Measurements from ENCODE around the gene TMEM184C. TPM values are rescaled to one million over a fixed set of nuclear protein-coding genes. Genes with fewer than 3 reads are reported as not detected.

The TMEM184C gene
- total RNA-seq, 5 donors from 2014 or later (not counting 1 experiment from before 2014, with no cell fraction given), result 13.2 to 27.2 (median 21.8) TPM

- Mint-ChIP-seq H3K4me1 (no peaks in the 10 kb centered on the region), H3K27me3 (peaks cover 3 to 7% of the 10 kb centered on the region in 2 donors), H3K36me3 (peaks cover 3% of the 10 kb centered on the region), H3K4me3 (no peak overlapping the region), H3K9me3 (peaks cover 4 to 8% (median 4%) of the 10 kb centered on the region in 3 donors), H3K27ac (no peak overlapping the region)
- Histone ChIP-seq H3K36me3 (ENCODE audit: control insufficient read depth in 2 of 2, extremely low read depth in 1 of 2, insufficient read depth in 1 of 2, low read length in 1 of 2) (no peaks in the 10 kb centered on the region), H3K27me3 (replicated peaks in 1 of 2; ENCODE audit: control insufficient read depth in 2 of 2, extremely low read depth in 1 of 2, insufficient read depth in 2 of 2, low read length in 1 of 2) (peaks cover 0 to 3% of the 10 kb centered on the region in 2 experiments), H3K4me3 (ENCODE audit: control insufficient read depth in 1 of 2, extremely low read depth in 1 of 2, low read length in 1 of 2) (no peak overlapping the region), H3K27ac (ENCODE audit: low read length) (no peak overlapping the region), H3K9me3 (no peaks in the 10 kb centered on the region), H3K4me1 (ENCODE audit: control insufficient read depth in 1 of 2, extremely low read depth in 1 of 2, insufficient read depth in 2 of 2, low read length in 2 of 2) (no peaks in the 10 kb centered on the region)
- ChIA-PET CTCF (no interaction called here), POLR2A (interaction anchor here in 1 of 2 donors (0.6 kb wide), 1 partner anchor 30 kb away, joined by 3 read pairs; no protein-coding TSS in a partner anchor)
- DNase-seq (no peak), ATAC-seq (replicated peaks in 1 of 4) (no peak)
- no CpG with 5 or more reads among the region's 1 CpG for WGBS (ENCODE audit: insufficient coverage)
These were observed 36.8 kb upstream of the TMEM184C start for GRCh38 chr4:147580396-147580795.

GRCh38 chr4:147581606-147582350, 35.4 kb upstream of the TMEM184C start:
- H3K27ac Mint-ChIP-seq, result no peak overlapping the region
- CTCF ChIA-PET, result interaction anchor here (0.5 to 0.9 kb wide), 3 partner anchors 126 to 198 kb away, joined by 3 read pairs; no protein-coding TSS in a partner anchor
- no peak for DNase-seq
- H3K36me3 Mint-ChIP-seq, result peaks cover 3% of the 10 kb centered on the region
- no peak for ATAC-seq (replicated peaks in 1 of 4)
- no peak overlapping the region for H3K4me3 Mint-ChIP-seq
- POLR2A ChIA-PET, result no interaction called here
- H3K4me1 Mint-ChIP-seq, result no peaks in the 10 kb centered on the region
- Histone ChIP-seq H3K4me1 (ENCODE audit: control insufficient read depth in 1 of 2, extremely low read depth in 1 of 2, insufficient read depth in 2 of 2, low read length in 2 of 2) (no peaks in the 10 kb centered on the region), H3K27me3 (replicated peaks in 1 of 2; ENCODE audit: control insufficient read depth in 2 of 2, extremely low read depth in 1 of 2, insufficient read depth in 2 of 2, low read length in 1 of 2) (peaks cover 0 to 3% of the 10 kb centered on the region in 2 experiments), H3K4me3 (ENCODE audit: control insufficient read depth in 1 of 2, extremely low read depth in 1 of 2, low read length in 1 of 2) (no peak overlapping the region), H3K9me3 (no peaks in the 10 kb centered on the region), H3K27ac (ENCODE audit: low read length) (no peak overlapping the region), H3K36me3 (ENCODE audit: control insufficient read depth in 2 of 2, extremely low read depth in 1 of 2, insufficient read depth in 1 of 2, low read length in 1 of 2) (no peaks in the 10 kb centered on the region)
- WGBS (ENCODE audit: insufficient coverage), result 50% methylated on average over 1 of the region's 6 CpGs
- peaks cover 6 to 9% of the 10 kb centered on the region in 2 donors for H3K27me3 Mint-ChIP-seq
- H3K9me3 Mint-ChIP-seq, result peaks cover 4 to 8% (median 4%) of the 10 kb centered on the region in 3 donors

GRCh38 chr4:147582386-147583060, 34.7 kb upstream of the TMEM184C start:
- CTCF ChIA-PET, result interaction anchor here (0.5 to 0.9 kb wide), 2 partner anchors 126 to 130 kb away, joined by 3 read pairs; no protein-coding TSS in a partner anchor
- POLR2A ChIA-PET, result no interaction called here
- no peak for ATAC-seq (replicated peaks in 1 of 4)

GRCh38 chr4:147583876-147584275, 33.3 kb upstream of the TMEM184C start:
- Histone ChIP-seq H3K27me3 (replicated peaks in 1 of 2; ENCODE audit: control insufficient read depth in 2 of 2, extremely low read depth in 1 of 2, insufficient read depth in 2 of 2, low read length in 1 of 2) (peaks cover 0 to 3% of the 10 kb centered on the region in 2 experiments), H3K36me3 (ENCODE audit: control insufficient read depth in 2 of 2, extremely low read depth in 1 of 2, insufficient read depth in 1 of 2, low read length in 1 of 2) (no peaks in the 10 kb centered on the region), H3K27ac (ENCODE audit: low read length) (no peak overlapping the region), H3K4me1 (ENCODE audit: control insufficient read depth in 1 of 2, extremely low read depth in 1 of 2, insufficient read depth in 2 of 2, low read length in 2 of 2) (no peaks in the 10 kb centered on the region), H3K9me3 (no peaks in the 10 kb centered on the region), H3K4me3 (ENCODE audit: control insufficient read depth in 1 of 2, extremely low read depth in 1 of 2, low read length in 1 of 2) (no peak overlapping the region)
- POLR2A ChIA-PET, result no interaction called here
- DNase-seq (no peak), ATAC-seq (replicated peaks in 1 of 4) (no peak)
- peaks cover 4 to 8% (median 4%) of the 10 kb centered on the region in 3 donors for H3K9me3 Mint-ChIP-seq
- H3K4me3 Mint-ChIP-seq, result no peak overlapping the region
- H3K4me1 Mint-ChIP-seq, result no peaks in the 10 kb centered on the region
- H3K27ac Mint-ChIP-seq, result no peak overlapping the region
- H3K36me3 Mint-ChIP-seq, result peaks cover 3% of the 10 kb centered on the region
- no CpG with 5 or more reads among the region's 1 CpG for WGBS (ENCODE audit: insufficient coverage)
- peaks cover 6 to 9% of the 10 kb centered on the region in 2 donors for H3K27me3 Mint-ChIP-seq
- CTCF ChIA-PET, result no interaction called here

More at GRCh38 chr4:147582386-147583060, 34.7 kb upstream of the TMEM184C start:
- H3K4me3 ChIP-seq (ENCODE audit: control insufficient read depth in 1 of 2, extremely low read depth in 1 of 2, low read length in 1 of 2), result no peak overlapping the region
- H3K4me3 Mint-ChIP-seq, result no peak overlapping the region
- peaks cover 0 to 3% of the 10 kb centered on the region in 2 experiments for H3K27me3 ChIP-seq (replicated peaks in 1 of 2; ENCODE audit: control insufficient read depth in 2 of 2, extremely low read depth in 1 of 2, insufficient read depth in 2 of 2, low read length in 1 of 2)
- H3K36me3 Mint-ChIP-seq, result peaks cover 3% of the 10 kb centered on the region
- no peaks in the 10 kb centered on the region for H3K4me1 ChIP-seq (ENCODE audit: control insufficient read depth in 1 of 2, extremely low read depth in 1 of 2, insufficient read depth in 2 of 2, low read length in 2 of 2)
- DNase-seq, result no peak
- H3K4me1 Mint-ChIP-seq, result no peaks in the 10 kb centered on the region
- H3K27ac Mint-ChIP-seq, result no peak overlapping the region
- H3K27me3 Mint-ChIP-seq, result peaks cover 6 to 9% of the 10 kb centered on the region in 2 donors
- no peaks in the 10 kb centered on the region for H3K36me3 ChIP-seq (ENCODE audit: control insufficient read depth in 2 of 2, extremely low read depth in 1 of 2, insufficient read depth in 1 of 2, low read length in 1 of 2)
- H3K27ac ChIP-seq (ENCODE audit: low read length), result no peak overlapping the region
- no peaks in the 10 kb centered on the region for H3K9me3 ChIP-seq
- H3K9me3 Mint-ChIP-seq, result peaks cover 4 to 8% (median 4%) of the 10 kb centered on the region in 3 donors

- H3K27ac Mint-ChIP-seq, result no peak overlapping the region
- peaks cover 0 to 2% (median 0%) of the 10 kb centered on the region in 3 donors for H3K4me1 Mint-ChIP-seq
- Histone ChIP-seq H3K9me3 (no peaks in the 10 kb centered on the region), H3K4me1 (ENCODE audit: control insufficient read depth in 1 of 2, extremely low read depth in 1 of 2, insufficient read depth in 2 of 2, low read length in 2 of 2) (no peaks in the 10 kb centered on the region), H3K4me3 (ENCODE audit: control insufficient read depth in 1 of 2, extremely low read depth in 1 of 2, low read length in 1 of 2) (no peak overlapping the region), H3K27me3 (replicated peaks in 1 of 2; ENCODE audit: control insufficient read depth in 2 of 2, extremely low read depth in 1 of 2, insufficient read depth in 2 of 2, low read length in 1 of 2) (peaks cover 0 to 7% of the 10 kb centered on the region in 2 experiments), H3K36me3 (ENCODE audit: control insufficient read depth in 2 of 2, extremely low read depth in 1 of 2, insufficient read depth in 1 of 2, low read length in 1 of 2) (no peaks in the 10 kb centered on the region), H3K27ac (ENCODE audit: low read length) (no peak overlapping the region)
- peaks cover 4 to 5% (median 4%) of the 10 kb centered on the region in 3 donors for H3K9me3 Mint-ChIP-seq
- peaks cover 6 to 9% of the 10 kb centered on the region in 2 donors for H3K27me3 Mint-ChIP-seq
- POLR2A ChIA-PET, result interaction anchor here in 1 of 2 donors (0.7 kb wide), 1 partner anchor 277 kb away, joined by 4 read pairs; no protein-coding TSS in a partner anchor
- DNase-seq, result no peak
- 40% methylated on average over 2 of the region's 3 CpGs for WGBS (ENCODE audit: insufficient coverage)
- CTCF ChIA-PET, result interaction anchor here in 1 of 2 donors (0.7 to 1.0 kb wide), 2 partner anchors 68 to 280 kb away, joined by 3 to 5 read pairs; no protein-coding TSS in a partner anchor
- ATAC-seq (replicated peaks in 1 of 4), result no peak
- H3K36me3 Mint-ChIP-seq, result peaks cover 3% of the 10 kb centered on the region
- no peak overlapping the region for H3K4me3 Mint-ChIP-seq
These were observed 31.2 kb upstream of the TMEM184C start for GRCh38 chr4:147586032-147586431.

- Histone ChIP-seq H3K9me3 (no peaks in the 10 kb centered on the region), H3K27me3 (replicated peaks in 1 of 2; ENCODE audit: control insufficient read depth in 2 of 2, extremely low read depth in 1 of 2, insufficient read depth in 2 of 2, low read length in 1 of 2) (peaks cover 0 to 10% of the 10 kb centered on the region in 2 experiments), H3K27ac (ENCODE audit: low read length) (no peak overlapping the region), H3K4me3 (ENCODE audit: control insufficient read depth in 1 of 2, extremely low read depth in 1 of 2, low read length in 1 of 2) (no peak overlapping the region), H3K36me3 (ENCODE audit: control insufficient read depth in 2 of 2, extremely low read depth in 1 of 2, insufficient read depth in 1 of 2, low read length in 1 of 2) (no peaks in the 10 kb centered on the region), H3K4me1 (ENCODE audit: control insufficient read depth in 1 of 2, extremely low read depth in 1 of 2, insufficient read depth in 2 of 2, low read length in 2 of 2) (no peaks in the 10 kb centered on the region)
- Mint-ChIP-seq H3K9me3 (peaks cover 4 to 5% (median 4%) of the 10 kb centered on the region in 3 donors), H3K27me3 (peaks cover 9 to 10% of the 10 kb centered on the region in 2 donors), H3K4me1 (peaks cover 0 to 2% (median 0%) of the 10 kb centered on the region in 3 donors), H3K27ac (no peak overlapping the region), H3K4me3 (no peak overlapping the region), H3K36me3 (peaks cover 3% of the 10 kb centered on the region)
- DNase-seq (no peak), ATAC-seq (replicated peaks in 1 of 4) (no peak)
- ChIA-PET POLR2A (interaction anchor here in 1 of 2 donors (0.7 kb wide), 1 partner anchor 276 kb away, joined by 4 read pairs; no protein-coding TSS in a partner anchor), CTCF (interaction anchor here in 1 of 2 donors (0.7 to 1.3 kb wide), 3 partner anchors 17 to 279 kb away, joined by 3 to 5 read pairs (median 3); no protein-coding TSS in a partner anchor)
- 30% methylated on average over 2 of the region's 4 CpGs for WGBS (ENCODE audit: insufficient coverage)
These were observed 30.6 kb upstream of the TMEM184C start for GRCh38 chr4:147586637-147587036.
